Measurements from ENCODE around the gene PKD2.
"Not testable (repeated sequence)": the region's sequence is repeated elsewhere in the genome, so short reads cannot be mapped to it uniquely, and the experiment has no call there.

The PKD2 gene

DNA sequence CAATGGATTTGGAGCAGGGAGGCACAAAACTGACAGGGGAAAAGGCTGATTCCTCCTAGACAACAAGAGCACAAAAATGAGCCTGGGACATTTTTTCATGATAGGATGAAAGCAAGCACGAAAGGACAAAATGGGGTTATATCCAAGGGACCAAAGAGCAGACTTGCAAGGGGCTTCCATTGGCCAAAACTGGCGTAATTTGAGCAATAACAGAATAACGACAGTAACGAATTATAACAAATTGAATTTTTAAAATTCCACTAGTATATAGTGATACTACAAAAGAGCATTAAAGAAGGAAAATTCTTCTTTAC is 21.6 kb upstream of the PKD2 start:
- Histone ChIP-seq H4K20me1 (ENCODE audit: insufficient read depth, low read length) (no peaks in the 10 kb centered on the region), H3K9me3 (ENCODE audit: insufficient read depth, low read length) (no peaks in the 10 kb centered on the region), H3K27ac (ENCODE audit: low read length) (no peak overlapping the region), H3K4me1 (ENCODE audit: low read length) (peaks cover 14% of the 10 kb centered on the region), H3K4me2 (ENCODE audit: low read length) (peak overlapping the region; percentile 62), H2AFZ (ENCODE audit: low read depth, low read length) (peak overlapping the region; percentile 88), H3K36me3 (replicated peaks; ENCODE audit: low read depth, low read length) (no peaks in the 10 kb centered on the region), H3K79me2 (ENCODE audit: low read length) (no peaks in the 10 kb centered on the region), H3K4me3 (ENCODE audit: low read length) (peak overlapping the region; percentile 39; the same call in 1 of the 2 replicates), H3K27me3 (ENCODE audit: low read depth, low read length) (peaks cover 20% of the 10 kb centered on the region), H3K9ac (ENCODE audit: low read length) (no peak overlapping the region)
- TF ChIP-seq EZH2phosphoT487 (IDR thresholded peaks at IDR 0.05; ENCODE audit: low read depth): no peak
- TF ChIP-seq, protein P1, sequence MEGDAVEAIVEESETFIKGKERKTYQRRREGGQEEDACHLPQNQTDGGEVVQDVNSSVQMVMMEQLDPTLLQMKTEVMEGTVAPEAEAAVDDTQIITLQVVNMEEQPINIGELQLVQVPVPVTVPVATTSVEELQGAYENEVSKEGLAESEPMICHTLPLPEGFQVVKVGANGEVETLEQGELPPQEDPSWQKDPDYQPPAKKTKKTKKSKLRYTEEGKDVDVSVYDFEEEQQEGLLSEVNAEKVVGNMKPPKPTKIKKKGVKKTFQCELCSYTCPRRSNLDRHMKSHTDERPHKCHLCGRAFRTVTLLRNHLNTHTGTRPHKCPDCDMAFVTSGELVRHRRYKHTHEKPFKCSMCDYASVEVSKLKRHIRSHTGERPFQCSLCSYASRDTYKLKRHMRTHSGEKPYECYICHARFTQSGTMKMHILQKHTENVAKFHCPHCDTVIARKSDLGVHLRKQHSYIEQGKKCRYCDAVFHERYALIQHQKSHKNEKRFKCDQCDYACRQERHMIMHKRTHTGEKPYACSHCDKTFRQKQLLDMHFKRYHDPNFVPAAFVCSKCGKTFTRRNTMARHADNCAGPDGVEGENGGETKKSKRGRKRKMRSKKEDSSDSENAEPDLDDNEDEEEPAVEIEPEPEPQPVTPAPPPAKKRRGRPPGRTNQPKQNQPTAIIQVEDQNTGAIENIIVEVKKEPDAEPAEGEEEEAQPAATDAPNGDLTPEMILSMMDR (IDR thresholded peaks at IDR 0.05; ENCODE audit: low read depth, low read length): no peak

DNA sequence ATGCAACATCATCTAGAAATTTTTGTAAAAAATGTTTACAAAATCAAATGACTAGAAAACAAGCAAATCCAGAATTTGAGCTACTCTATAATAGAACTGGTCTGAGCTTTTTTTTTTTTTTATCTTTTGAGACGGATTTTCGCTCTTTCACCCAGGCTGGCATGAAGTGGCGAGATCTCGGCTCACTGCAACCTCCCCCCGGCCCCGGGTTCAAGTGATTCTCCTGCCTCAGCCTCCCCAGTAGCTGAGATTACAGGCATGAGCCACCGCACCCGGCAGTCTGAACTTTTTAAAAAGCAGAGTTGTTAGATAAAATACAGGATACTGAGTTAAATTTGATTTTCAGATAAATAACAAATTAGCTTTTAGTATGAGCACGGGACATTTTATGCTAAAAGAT is 20.9 kb upstream of the PKD2 start:
- no peak overlapping the region for H2AFZ ChIP-seq (ENCODE audit: low read depth, low read length)
- H3K4me3 ChIP-seq (ENCODE audit: low read length): no peak overlapping the region
- no peak overlapping the region for H3K9ac ChIP-seq (ENCODE audit: low read length)
- no peaks in the 10 kb centered on the region for H3K79me2 ChIP-seq (ENCODE audit: low read length)
- H3K27ac ChIP-seq (ENCODE audit: low read length): no peak overlapping the region
- no peaks in the 10 kb centered on the region for H3K9me3 ChIP-seq (ENCODE audit: insufficient read depth, low read length)
- TF ChIP-seq EZH2phosphoT487 (IDR thresholded peaks at IDR 0.05; ENCODE audit: low read depth): no peak
- TF ChIP-seq, protein P1 (IDR thresholded peaks at IDR 0.05; ENCODE audit: low read depth, low read length): no peak
- no peaks in the 10 kb centered on the region for H3K36me3 ChIP-seq (replicated peaks; ENCODE audit: low read depth, low read length)
- H3K4me2 ChIP-seq (ENCODE audit: low read length): no peak overlapping the region
- peaks cover 12% of the 10 kb centered on the region for H3K4me1 ChIP-seq (ENCODE audit: low read length)
- no peaks in the 10 kb centered on the region for H4K20me1 ChIP-seq (ENCODE audit: insufficient read depth, low read length)
- peaks cover 20% of the 10 kb centered on the region for H3K27me3 ChIP-seq (ENCODE audit: low read depth, low read length)

DNA sequence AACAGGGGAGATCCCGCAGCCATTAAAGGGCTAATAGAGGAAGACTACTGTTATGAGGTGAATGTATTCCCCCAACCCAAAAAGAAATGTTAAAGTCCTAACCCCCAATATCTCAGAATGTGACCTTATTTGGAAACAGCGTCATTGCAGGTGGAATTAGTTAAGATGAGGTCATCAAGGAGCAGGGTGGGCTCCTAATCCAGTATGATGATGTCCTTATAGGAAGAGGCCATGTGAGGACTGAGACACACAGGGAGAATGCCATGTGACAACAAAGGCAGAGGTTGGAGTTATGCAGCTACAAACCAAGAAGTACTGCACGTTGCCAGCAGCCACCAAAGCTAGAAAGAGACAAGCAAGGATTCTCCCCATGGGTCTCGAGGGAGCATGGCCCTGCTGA is 17.7 kb upstream of the PKD2 start:
- Histone ChIP-seq H3K9ac (ENCODE audit: low read length) (no peak overlapping the region), H3K27me3 (ENCODE audit: low read depth, low read length) (0 out of 2 replicates have a peak, but pooled peaks cover 3% of the 10 kb centered on the region), H3K4me3 (ENCODE audit: low read length) (no peak overlapping the region), H4K20me1 (ENCODE audit: insufficient read depth, low read length) (no peaks in the 10 kb centered on the region), H3K36me3 (replicated peaks; ENCODE audit: low read depth, low read length) (no peaks in the 10 kb centered on the region), H3K27ac (ENCODE audit: low read length) (no peak overlapping the region), H3K4me1 (ENCODE audit: low read length) (peaks cover 2% of the 10 kb centered on the region; the same call in 1 of the 2 replicates), H2AFZ (ENCODE audit: low read depth, low read length) (no peak overlapping the region), H3K9me3 (ENCODE audit: insufficient read depth, low read length) (no peaks in the 10 kb centered on the region), H3K4me2 (ENCODE audit: low read length) (no peak overlapping the region), H3K79me2 (ENCODE audit: low read length) (no peaks in the 10 kb centered on the region)
- TF ChIP-seq, protein P1 (IDR thresholded peaks at IDR 0.05; ENCODE audit: low read depth, low read length): no peak
- TF ChIP-seq EZH2phosphoT487 (IDR thresholded peaks at IDR 0.05; ENCODE audit: low read depth): no peak

DNA sequence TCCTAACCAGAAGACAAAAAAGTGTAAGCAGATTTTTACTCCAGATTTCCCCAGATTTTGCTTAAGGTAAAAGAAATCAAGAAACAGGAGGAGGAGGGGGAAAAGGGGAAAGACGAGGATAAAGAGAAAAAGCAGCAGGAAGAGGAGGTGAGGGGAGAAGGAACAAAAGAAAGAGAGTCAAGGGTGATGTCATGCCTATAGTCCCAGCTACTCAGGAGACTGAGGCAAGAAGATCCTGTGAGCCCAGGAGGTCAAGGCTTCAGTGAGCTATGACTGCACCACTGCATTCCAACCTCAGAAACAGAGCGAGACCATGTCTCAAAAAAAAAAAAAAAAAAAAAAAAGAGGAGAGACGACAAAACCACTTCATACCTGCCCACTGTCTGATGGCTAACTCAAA is 12.0 kb upstream of the PKD2 start:
- 0 out of 2 replicates have a peak, but pooled peaks cover 3% of the 10 kb centered on the region for H3K4me1 ChIP-seq (ENCODE audit: low read length)

DNA sequence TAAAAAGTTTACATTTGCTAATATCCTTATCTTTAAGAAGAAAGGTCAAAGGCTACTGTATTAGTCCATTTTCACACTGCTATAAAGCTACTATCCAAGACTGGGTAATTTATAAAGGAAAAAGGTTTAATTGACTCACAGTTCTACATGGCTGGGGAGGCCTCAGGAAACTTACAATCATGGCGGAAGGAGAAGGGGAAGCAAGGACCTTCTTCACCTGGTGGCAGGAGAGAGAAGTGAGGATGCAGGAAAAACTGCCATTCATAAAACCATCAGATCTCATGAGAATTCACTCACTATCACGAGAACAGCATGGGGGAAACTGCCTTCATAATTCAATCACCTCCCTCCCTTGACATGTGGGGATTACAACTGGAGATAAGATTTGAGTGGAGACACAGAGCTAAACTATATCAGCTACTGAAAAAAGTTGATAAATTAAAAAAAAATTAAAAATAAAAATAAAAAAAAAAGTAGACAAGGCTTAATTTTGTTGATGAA is 8.2 kb upstream of the PKD2 start:
- not testable (repeated sequence) for H3K4me2 ChIP-seq (ENCODE audit: low read length); H2AFZ ChIP-seq (ENCODE audit: low read depth, low read length); H3K9me3 ChIP-seq (ENCODE audit: insufficient read depth, low read length); H3K27ac ChIP-seq (ENCODE audit: low read length); H3K79me2 ChIP-seq (ENCODE audit: low read length); H3K36me3 ChIP-seq (replicated peaks; ENCODE audit: low read depth, low read length); H3K4me1 ChIP-seq (ENCODE audit: low read length); H4K20me1 ChIP-seq (ENCODE audit: insufficient read depth, low read length); H3K27me3 ChIP-seq (ENCODE audit: low read depth, low read length); H3K9ac ChIP-seq (ENCODE audit: low read length); H3K4me3 ChIP-seq (ENCODE audit: low read length)

More for the DNA sequence above, 12.0 kb upstream of the PKD2 start:
- Histone ChIP-seq H3K9me3 (ENCODE audit: insufficient read depth, low read length) (no peaks in the 10 kb centered on the region), H2AFZ (ENCODE audit: low read depth, low read length) (no peak overlapping the region), H3K27ac (ENCODE audit: low read length) (no peak overlapping the region), H3K79me2 (ENCODE audit: low read length) (no peaks in the 10 kb centered on the region), H4K20me1 (ENCODE audit: insufficient read depth, low read length) (no peaks in the 10 kb centered on the region), H3K27me3 (ENCODE audit: low read depth, low read length) (no peaks in the 10 kb centered on the region), H3K4me2 (ENCODE audit: low read length) (no peak overlapping the region), H3K9ac (ENCODE audit: low read length) (no peak overlapping the region), H3K4me3 (ENCODE audit: low read length) (no peak overlapping the region), H3K36me3 (replicated peaks; ENCODE audit: low read depth, low read length) (no peaks in the 10 kb centered on the region)
- TF ChIP-seq EZH2phosphoT487 (IDR thresholded peaks at IDR 0.05; ENCODE audit: low read depth): no peak
- TF ChIP-seq, protein P1 (IDR thresholded peaks at IDR 0.05; ENCODE audit: low read depth, low read length): no peak

All from OCI-LY3 (cell line).